AG10803 (cell line): ENCODE data around the gene TTYH1.
"Not testable (repeated sequence)": the region's sequence is repeated elsewhere in the genome, so short reads cannot be mapped to it uniquely, and the experiment has no call there.

Source experiments
- DNase-seq: peaks from one replicate; pipeline ENCODE4 v3.0.0; 2010; ENCODE audit warnings: low read depth
- H3K4me3 ChIP-seq: 2 replicates; pipeline ENCODE4 v1.5.1; 2011; ENCODE audit warnings: mild to moderate bottlenecking, low read length, control low read depth
- TF ChIP-seq, protein P1 (sequence below): conservative IDR thresholded peaks from 2 replicates; pipeline ENCODE4 v1.5.1; 2011; ENCODE audit warnings: mild to moderate bottlenecking, low read length, control low read depth, inconsistent platforms

TTYH1 gene

GRCh38 chr19:54376610-54377285 is 38.5 kb upstream of the TTYH1 start:
- no peak for DNase-seq
- TF ChIP-seq, protein P1, sequence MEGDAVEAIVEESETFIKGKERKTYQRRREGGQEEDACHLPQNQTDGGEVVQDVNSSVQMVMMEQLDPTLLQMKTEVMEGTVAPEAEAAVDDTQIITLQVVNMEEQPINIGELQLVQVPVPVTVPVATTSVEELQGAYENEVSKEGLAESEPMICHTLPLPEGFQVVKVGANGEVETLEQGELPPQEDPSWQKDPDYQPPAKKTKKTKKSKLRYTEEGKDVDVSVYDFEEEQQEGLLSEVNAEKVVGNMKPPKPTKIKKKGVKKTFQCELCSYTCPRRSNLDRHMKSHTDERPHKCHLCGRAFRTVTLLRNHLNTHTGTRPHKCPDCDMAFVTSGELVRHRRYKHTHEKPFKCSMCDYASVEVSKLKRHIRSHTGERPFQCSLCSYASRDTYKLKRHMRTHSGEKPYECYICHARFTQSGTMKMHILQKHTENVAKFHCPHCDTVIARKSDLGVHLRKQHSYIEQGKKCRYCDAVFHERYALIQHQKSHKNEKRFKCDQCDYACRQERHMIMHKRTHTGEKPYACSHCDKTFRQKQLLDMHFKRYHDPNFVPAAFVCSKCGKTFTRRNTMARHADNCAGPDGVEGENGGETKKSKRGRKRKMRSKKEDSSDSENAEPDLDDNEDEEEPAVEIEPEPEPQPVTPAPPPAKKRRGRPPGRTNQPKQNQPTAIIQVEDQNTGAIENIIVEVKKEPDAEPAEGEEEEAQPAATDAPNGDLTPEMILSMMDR: no peak
- H3K4me3 ChIP-seq: no peak overlapping the region

- DNase-seq: no peak
- TF ChIP-seq, protein P1: no peak
- no peak overlapping the region for H3K4me3 ChIP-seq
Observed at GRCh38 chr19:54379187-54379678, 36.0 kb upstream of the TTYH1 start.

DNA sequence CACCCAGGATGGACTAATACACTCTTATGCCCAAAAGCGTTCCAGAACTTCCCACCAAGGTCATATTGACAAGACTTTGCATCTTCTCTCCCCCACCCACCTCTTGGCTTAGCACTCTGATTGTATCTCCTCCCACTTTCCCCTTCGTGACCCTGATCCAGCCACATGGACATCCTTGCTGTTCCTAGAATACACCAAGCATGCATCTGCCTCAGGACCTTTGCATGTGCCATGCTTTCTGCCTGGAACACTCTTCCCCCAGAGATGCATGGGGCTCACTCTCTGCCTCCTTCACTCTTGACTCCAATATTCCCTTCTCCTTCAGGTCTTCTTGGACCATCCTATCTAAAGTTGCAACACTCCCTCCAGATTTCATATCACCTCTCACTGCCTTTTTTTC is 34.4 kb upstream of the TTYH1 start:
- no peak for DNase-seq
- H3K4me3 ChIP-seq: no peak overlapping the region
- TF ChIP-seq, protein P1: no peak

GRCh38 chr19:54382041-54382440 is 33.2 kb upstream of the TTYH1 start:
- not testable (repeated sequence) for DNase-seq, H3K4me3 ChIP-seq

- TF ChIP-seq, protein P1: no peak
- DNase-seq: no peak
- no peak overlapping the region for H3K4me3 ChIP-seq
Observed at GRCh38 chr19:54383330-54383729, 31.9 kb upstream of the TTYH1 start.

GRCh38 chr19:54387991-54388801 is 27.1 kb upstream of the TTYH1 start:
- TF ChIP-seq, protein P1: no peak
- peak overlapping the region; percentile 38 for H3K4me3 ChIP-seq
- no peak for DNase-seq

- DNase-seq: no peak
- no peak overlapping the region for H3K4me3 ChIP-seq
Observed at GRCh38 chr19:54388802-54389139, 26.5 kb upstream of the TTYH1 start.

More at GRCh38 chr19:54388802-54389139, 26.5 kb upstream of the TTYH1 start:
- TF ChIP-seq, protein P1: no peak
